ENCODE results near the gene LCE3B.

Gene LCE3B

GRCh38 chr1:152582647-152583046 lies 31.0 kb upstream of the LCE3B start:
- no peak for DNase-seq (ENCODE audit: low read depth)
- no peak for TF ChIP-seq CTCF (IDR thresholded peaks at IDR 0.05; ENCODE audit: insufficient read depth, low read depth, low read length, missing control alignments)
- no peak overlapping the region for H3K4me3 ChIP-seq (ENCODE audit: low read depth, low read length)

GRCh38 chr1:152585586-152585985 lies 28.0 kb upstream of the LCE3B start:
- no peak overlapping the region for H3K4me3 ChIP-seq (ENCODE audit: low read depth, low read length)
- TF ChIP-seq CTCF (IDR thresholded peaks at IDR 0.05; ENCODE audit: insufficient read depth, low read depth, low read length, missing control alignments) = peak; percentile 32
- peak; percentile 6 for DNase-seq (ENCODE audit: low read depth)

GRCh38 chr1:152596986-152597385 lies 16.6 kb upstream of the LCE3B start:
- no peak for DNase-seq (ENCODE audit: low read depth)
- H3K4me3 ChIP-seq (ENCODE audit: low read depth, low read length) = no peak overlapping the region
- TF ChIP-seq CTCF (IDR thresholded peaks at IDR 0.05; ENCODE audit: insufficient read depth, low read depth, low read length, missing control alignments) = no peak

GRCh38 chr1:152599934-152600333 lies 13.7 kb upstream of the LCE3B start, which contains the start of gene LCE3C:
Gene LCE3C (plus strand): TSS chr1:152600234. CDS start chr1:152600732, 498 bp downstream.
- TF ChIP-seq CTCF (IDR thresholded peaks at IDR 0.05; ENCODE audit: insufficient read depth, low read depth, low read length, missing control alignments) = no peak
- DNase-seq (ENCODE audit: low read depth) = no peak
- no peak within 1 kb of the TSS for H3K4me3 ChIP-seq (ENCODE audit: low read depth, low read length)

- no peak for TF ChIP-seq CTCF (IDR thresholded peaks at IDR 0.05; ENCODE audit: insufficient read depth, low read depth, low read length, missing control alignments)
- no peak for DNase-seq (ENCODE audit: low read depth)
- H3K4me3 ChIP-seq (ENCODE audit: low read depth, low read length) = no peak overlapping the region
These were observed 8.4 kb downstream of the LCE3B start for GRCh38 chr1:152621993-152622392.

- peak; percentile 29 for DNase-seq (ENCODE audit: low read depth)
- no peak for TF ChIP-seq CTCF (IDR thresholded peaks at IDR 0.05; ENCODE audit: insufficient read depth, low read depth, low read length, missing control alignments)
- no peak within 1 kb of the TSS for H3K4me3 ChIP-seq (ENCODE audit: low read depth, low read length)
These were observed 9.2 kb downstream of the LCE3B start, which contains the start of gene LCE3A for GRCh38 chr1:152622803-152623202. Gene LCE3A (minus strand): TSS chr1:152623103. CDS start chr1:152623103, 0 bp downstream.

- no peak overlapping the region for H3K4me3 ChIP-seq (ENCODE audit: low read depth, low read length)
- TF ChIP-seq CTCF (IDR thresholded peaks at IDR 0.05; ENCODE audit: insufficient read depth, low read depth, low read length, missing control alignments) = peak; percentile 51
- DNase-seq (ENCODE audit: low read depth) = peak; percentile 26
These were observed 9.7 kb downstream of the LCE3B start for GRCh38 chr1:152623203-152623844.
